ENCODE results near the gene VWCE.

The VWCE gene

GRCh38 chr11:61277186-61278000, 17.7 kb downstream of the VWCE start:
- H3K27ac ChIP-seq (ENCODE audit: low read length) = no peak overlapping the region
- H3K4me3 ChIP-seq (ENCODE audit: low read depth in 1 of 2, low read length in 2 of 2) = no peak overlapping the region
- H3K36me3 ChIP-seq (ENCODE audit: control insufficient read depth in 1 of 2, insufficient read depth in 2 of 2, low read length in 2 of 2) = no peaks in the 10 kb centered on the region
- no peaks in the 10 kb centered on the region for H3K9me3 ChIP-seq (ENCODE audit: control insufficient read depth in 1 of 2, low read length in 2 of 2)
- H3K4me1 ChIP-seq (ENCODE audit: control insufficient read depth in 1 of 2, insufficient read depth in 2 of 2, low read length in 2 of 2) = peaks cover 0 to 6% of the 10 kb centered on the region in 2 donors
- H3K27me3 ChIP-seq (ENCODE audit: low read depth, low read length) = no peaks in the 10 kb centered on the region

DNA sequence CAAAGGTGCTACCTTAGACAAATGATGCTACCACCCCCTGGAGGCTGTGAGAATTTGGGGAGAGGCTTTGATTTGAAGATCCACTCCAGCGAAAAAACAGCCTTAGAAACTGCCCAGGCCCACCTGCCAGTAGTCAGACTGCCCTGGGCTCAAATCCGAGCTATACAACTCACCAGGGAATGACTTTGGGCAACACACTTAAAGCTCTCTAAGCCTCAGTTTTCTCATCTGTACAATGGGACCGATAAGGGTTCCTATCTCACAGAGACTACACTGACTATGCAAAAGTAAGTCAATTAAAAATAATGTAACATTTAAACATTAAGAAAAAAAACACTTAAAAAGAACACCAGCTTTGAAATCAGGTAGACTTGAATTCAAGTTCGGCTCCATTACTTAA, 19.9 kb downstream of the VWCE start:
- Histone ChIP-seq H3K9me3 (ENCODE audit: control insufficient read depth in 1 of 2, low read length in 2 of 2) (no peaks in the 10 kb centered on the region), H3K27ac (ENCODE audit: low read length) (no peak overlapping the region), H3K36me3 (ENCODE audit: control insufficient read depth in 1 of 2, insufficient read depth in 2 of 2, low read length in 2 of 2) (no peaks in the 10 kb centered on the region)

GRCh38 chr11:61274084-61274483, 21.0 kb downstream of the VWCE start:
- Histone ChIP-seq H3K4me3 (ENCODE audit: low read depth in 1 of 2, low read length in 2 of 2) (no peak overlapping the region), H3K4me1 (ENCODE audit: control insufficient read depth in 1 of 2, insufficient read depth in 2 of 2, low read length in 2 of 2) (no peaks in the 10 kb centered on the region)

More for the DNA sequence above, 19.9 kb downstream of the VWCE start:
- no peaks in the 10 kb centered on the region for H3K4me1 ChIP-seq (ENCODE audit: control insufficient read depth in 1 of 2, insufficient read depth in 2 of 2, low read length in 2 of 2)
- H3K4me3 ChIP-seq (ENCODE audit: low read depth in 1 of 2, low read length in 2 of 2) = no peak overlapping the region
- no peaks in the 10 kb centered on the region for H3K27me3 ChIP-seq (ENCODE audit: low read depth, low read length)

DNA sequence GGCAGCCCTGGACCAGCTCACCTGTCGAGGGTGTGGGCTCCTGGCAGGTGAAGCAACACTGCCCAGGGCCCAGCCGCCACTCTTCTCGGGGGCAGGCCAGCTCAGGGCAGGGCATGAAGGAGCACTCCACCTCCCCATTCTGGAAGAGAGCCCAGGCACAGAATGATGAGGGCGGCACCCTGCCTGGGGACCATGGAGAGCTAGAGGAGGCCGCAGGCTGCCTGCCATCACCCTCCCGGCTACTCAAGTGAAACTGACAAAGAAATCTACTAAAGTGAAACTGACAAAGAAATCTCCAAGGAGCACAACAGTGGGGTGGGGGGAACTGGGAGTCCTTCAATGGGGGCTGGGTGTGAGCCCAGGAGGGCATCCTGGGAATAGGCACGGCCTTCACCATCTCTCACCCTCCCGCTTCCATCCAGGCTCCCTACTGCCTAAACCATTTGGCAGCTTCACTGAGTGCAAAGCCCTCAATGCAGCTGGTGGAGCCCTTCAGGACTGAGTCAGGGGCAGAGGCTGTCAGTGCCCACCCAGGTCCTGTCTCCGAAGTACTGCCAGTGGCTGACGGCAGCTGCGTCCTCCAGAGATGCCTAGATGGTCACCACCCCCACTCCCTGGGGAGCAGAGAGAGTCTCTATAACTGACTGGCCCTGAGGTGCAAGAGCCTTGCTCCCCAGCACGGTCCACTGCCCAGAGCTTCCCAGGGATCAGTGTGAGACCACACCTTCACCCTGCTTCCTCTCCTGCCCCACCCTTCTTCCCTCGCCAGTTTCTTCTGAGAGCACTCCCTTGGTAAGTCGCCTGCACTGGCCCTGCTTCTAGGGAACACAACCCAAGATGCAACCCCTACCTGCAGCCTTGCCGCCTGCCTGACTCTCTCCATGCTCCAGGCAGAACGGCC, 21.7 kb downstream of the VWCE start:
- Histone ChIP-seq H3K27ac (ENCODE audit: low read length) (no peak overlapping the region), H3K4me1 (ENCODE audit: control insufficient read depth in 1 of 2, insufficient read depth in 2 of 2, low read length in 2 of 2) (no peaks in the 10 kb centered on the region), H3K36me3 (ENCODE audit: control insufficient read depth in 1 of 2, insufficient read depth in 2 of 2, low read length in 2 of 2) (no peaks in the 10 kb centered on the region), H3K9me3 (ENCODE audit: control insufficient read depth in 1 of 2, low read length in 2 of 2) (no peaks in the 10 kb centered on the region), H3K4me3 (ENCODE audit: low read depth in 1 of 2, low read length in 2 of 2) (no peak overlapping the region), H3K27me3 (ENCODE audit: low read depth, low read length) (no peaks in the 10 kb centered on the region)

More at GRCh38 chr11:61274084-61274483, 21.0 kb downstream of the VWCE start:
- Histone ChIP-seq H3K9me3 (ENCODE audit: control insufficient read depth in 1 of 2, low read length in 2 of 2) (no peaks in the 10 kb centered on the region), H3K36me3 (ENCODE audit: control insufficient read depth in 1 of 2, insufficient read depth in 2 of 2, low read length in 2 of 2) (no peaks in the 10 kb centered on the region), H3K27ac (ENCODE audit: low read length) (no peak overlapping the region), H3K27me3 (ENCODE audit: low read depth, low read length) (no peaks in the 10 kb centered on the region)

- Histone ChIP-seq H3K27ac (ENCODE audit: low read length) (no peak overlapping the region), H3K4me3 (ENCODE audit: low read depth in 1 of 2, low read length in 2 of 2) (no peak overlapping the region), H3K27me3 (ENCODE audit: low read depth, low read length) (no peaks in the 10 kb centered on the region), H3K4me1 (ENCODE audit: control insufficient read depth in 1 of 2, insufficient read depth in 2 of 2, low read length in 2 of 2) (no peaks in the 10 kb centered on the region), H3K36me3 (ENCODE audit: control insufficient read depth in 1 of 2, insufficient read depth in 2 of 2, low read length in 2 of 2) (no peaks in the 10 kb centered on the region), H3K9me3 (ENCODE audit: control insufficient read depth in 1 of 2, low read length in 2 of 2) (no peaks in the 10 kb centered on the region)
Measured at GRCh38 chr11:61272731-61273130, 22.4 kb downstream of the VWCE start.

DNA sequence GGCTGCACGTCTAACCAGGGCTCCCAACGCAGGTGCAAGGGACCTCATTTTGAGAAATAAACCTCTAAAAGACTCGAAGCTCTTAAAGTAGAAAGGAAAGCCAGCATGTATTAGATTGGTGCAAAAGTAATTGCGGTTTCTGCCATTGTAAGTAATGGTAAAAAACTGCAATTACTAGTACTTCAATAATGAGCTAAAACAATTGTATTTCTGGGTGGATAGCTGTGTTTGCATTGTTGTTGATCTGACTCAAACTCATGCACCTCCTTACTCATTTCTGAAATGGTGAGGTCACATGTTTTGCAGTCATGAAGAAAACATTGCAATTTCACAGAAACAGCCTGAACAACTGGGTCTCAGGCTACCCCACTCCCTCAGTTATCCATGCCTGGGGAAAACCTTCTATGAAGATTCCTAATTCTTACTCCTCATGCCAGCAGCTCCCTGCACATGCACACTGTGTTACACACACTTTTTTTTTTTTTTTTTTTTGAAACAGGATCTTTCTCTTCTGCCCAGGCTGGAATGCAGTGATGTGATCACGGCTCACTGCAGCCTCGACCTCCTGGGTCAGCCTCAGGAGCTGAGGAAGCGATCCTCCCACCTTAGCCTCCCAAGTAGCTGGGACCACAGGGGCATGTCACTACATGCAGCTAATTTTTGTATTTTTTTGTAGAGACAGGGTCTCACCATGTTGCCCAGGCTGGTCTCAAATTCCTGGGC, 24.6 kb downstream of the VWCE start:
- Histone ChIP-seq H3K36me3 (ENCODE audit: control insufficient read depth in 1 of 2, insufficient read depth in 2 of 2, low read length in 2 of 2) (no peaks in the 10 kb centered on the region), H3K27me3 (ENCODE audit: low read depth, low read length) (no peaks in the 10 kb centered on the region), H3K4me1 (ENCODE audit: control insufficient read depth in 1 of 2, insufficient read depth in 2 of 2, low read length in 2 of 2) (no peaks in the 10 kb centered on the region), H3K27ac (ENCODE audit: low read length) (no peak overlapping the region), H3K4me3 (ENCODE audit: low read depth in 1 of 2, low read length in 2 of 2) (no peak overlapping the region), H3K9me3 (ENCODE audit: control insufficient read depth in 1 of 2, low read length in 2 of 2) (no peaks in the 10 kb centered on the region)

DNA sequence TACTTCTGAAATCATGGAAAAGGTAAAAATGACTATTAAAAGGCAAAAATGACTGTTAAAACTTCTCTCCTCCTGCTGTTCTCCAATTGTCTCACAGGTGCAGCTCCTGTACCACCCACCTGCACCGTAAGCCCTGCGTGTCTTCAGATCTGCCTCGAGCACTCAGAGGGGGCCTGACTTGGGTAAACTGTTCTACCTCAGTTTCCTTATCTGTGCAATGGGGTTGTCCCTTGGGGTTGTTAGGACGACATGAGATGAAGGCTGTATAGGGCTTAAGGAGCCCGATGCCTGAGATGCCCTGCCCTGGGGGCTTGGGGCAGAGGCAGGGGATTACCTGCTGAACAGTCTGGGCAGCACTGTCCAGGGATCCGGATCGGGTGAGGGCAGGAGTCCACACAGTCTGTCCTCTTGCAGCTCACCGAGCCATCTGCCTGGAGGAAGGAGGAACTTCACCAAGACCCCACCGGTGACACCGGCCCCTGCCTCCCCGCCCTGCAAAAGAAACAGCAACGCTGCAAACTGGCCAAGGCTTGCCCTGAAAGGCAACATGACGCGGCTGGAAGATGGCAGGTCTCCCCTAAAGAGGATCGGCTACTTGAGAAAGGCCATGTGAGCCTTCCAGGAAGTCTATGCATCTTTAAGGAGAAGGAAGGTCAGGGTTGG, 26.4 kb downstream of the VWCE start:
- Histone ChIP-seq H3K4me1 (ENCODE audit: control insufficient read depth in 1 of 2, insufficient read depth in 2 of 2, low read length in 2 of 2) (no peaks in the 10 kb centered on the region), H3K9me3 (ENCODE audit: control insufficient read depth in 1 of 2, low read length in 2 of 2) (no peaks in the 10 kb centered on the region)

GRCh38 chr11:61267437-61267841, 27.7 kb downstream of the VWCE start:
- Histone ChIP-seq H3K27me3 (ENCODE audit: low read depth, low read length) (no peaks in the 10 kb centered on the region), H3K4me1 (ENCODE audit: control insufficient read depth in 1 of 2, insufficient read depth in 2 of 2, low read length in 2 of 2) (no peaks in the 10 kb centered on the region), H3K27ac (ENCODE audit: low read length) (no peak overlapping the region), H3K4me3 (ENCODE audit: low read depth in 1 of 2, low read length in 2 of 2) (no peak overlapping the region), H3K36me3 (ENCODE audit: control insufficient read depth in 1 of 2, insufficient read depth in 2 of 2, low read length in 2 of 2) (no peaks in the 10 kb centered on the region), H3K9me3 (ENCODE audit: control insufficient read depth in 1 of 2, low read length in 2 of 2) (no peaks in the 10 kb centered on the region)

More for the DNA sequence above, 26.4 kb downstream of the VWCE start:
- H3K27ac ChIP-seq (ENCODE audit: low read length) = no peak overlapping the region
- no peaks in the 10 kb centered on the region for H3K27me3 ChIP-seq (ENCODE audit: low read depth, low read length)
- no peak overlapping the region for H3K4me3 ChIP-seq (ENCODE audit: low read depth in 1 of 2, low read length in 2 of 2)
- no peaks in the 10 kb centered on the region for H3K36me3 ChIP-seq (ENCODE audit: control insufficient read depth in 1 of 2, insufficient read depth in 2 of 2, low read length in 2 of 2)

- no peaks in the 10 kb centered on the region for H3K27me3 ChIP-seq (ENCODE audit: low read depth, low read length)
- H3K9me3 ChIP-seq (ENCODE audit: control insufficient read depth in 1 of 2, low read length in 2 of 2) = no peaks in the 10 kb centered on the region
- H3K27ac ChIP-seq (ENCODE audit: low read length) = no peak overlapping the region
- no peak overlapping the region for H3K4me3 ChIP-seq (ENCODE audit: low read depth in 1 of 2, low read length in 2 of 2)
- H3K4me1 ChIP-seq (ENCODE audit: control insufficient read depth in 1 of 2, insufficient read depth in 2 of 2, low read length in 2 of 2) = no peaks in the 10 kb centered on the region
- no peaks in the 10 kb centered on the region for H3K36me3 ChIP-seq (ENCODE audit: control insufficient read depth in 1 of 2, insufficient read depth in 2 of 2, low read length in 2 of 2)
Measured at GRCh38 chr11:61266602-61267001, 28.5 kb downstream of the VWCE start.

- Histone ChIP-seq H3K27me3 (ENCODE audit: low read depth, low read length) (no peaks in the 10 kb centered on the region), H3K36me3 (ENCODE audit: control insufficient read depth in 1 of 2, insufficient read depth in 2 of 2, low read length in 2 of 2) (no peaks in the 10 kb centered on the region), H3K4me3 (ENCODE audit: low read depth in 1 of 2, low read length in 2 of 2) (no peak overlapping the region), H3K4me1 (ENCODE audit: control insufficient read depth in 1 of 2, insufficient read depth in 2 of 2, low read length in 2 of 2) (no peaks in the 10 kb centered on the region), H3K9me3 (ENCODE audit: control insufficient read depth in 1 of 2, low read length in 2 of 2) (no peaks in the 10 kb centered on the region), H3K27ac (ENCODE audit: low read length) (no peak overlapping the region)
Measured at GRCh38 chr11:61265357-61265756, 29.8 kb downstream of the VWCE start.

All from muscle layer of duodenum (tissue), 2 donors.